T1000 (cell line): ENCODE results near the gene TNFRSF21.
"Not testable (repeated sequence)": the region's sequence is repeated elsewhere in the genome, so short reads cannot be mapped to it uniquely, and the experiment has no call there.

Experiments used
- DNase-seq: peaks from one replicate; lab custom pipeline; 2025; ENCODE audit warnings: mixed read lengths; lab: John Stamatoyannopoulos, UW

The TNFRSF21 gene

GRCh38 chr6:47252633-47253032, 57.1 kb downstream of the TNFRSF21 start:
- no peak for DNase-seq

GRCh38 chr6:47251396-47251795, 58.3 kb downstream of the TNFRSF21 start:
- no peak for DNase-seq

DNA sequence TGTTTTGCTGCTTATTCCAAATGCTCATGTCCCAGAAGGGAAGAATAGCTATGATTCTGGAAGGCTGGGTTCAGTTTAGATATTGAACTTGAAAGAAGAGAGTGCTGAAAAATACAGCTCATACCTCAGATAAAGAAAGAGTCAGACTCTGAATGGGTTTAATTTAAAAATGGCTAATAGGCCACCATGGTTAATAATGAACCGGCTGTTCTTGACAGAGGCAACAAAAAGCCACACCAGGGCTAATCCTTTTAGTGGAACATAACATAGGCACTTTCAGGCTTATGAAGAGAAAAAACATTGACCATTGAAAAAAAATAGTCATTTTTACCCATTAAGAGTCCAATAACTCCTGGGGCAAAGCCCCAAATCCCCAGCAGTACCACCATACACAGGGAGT, 59.4 kb downstream of the TNFRSF21 start:
- DNase-seq, result no peak

- no peak for DNase-seq
Observed at GRCh38 chr6:47248446-47248845, 61.3 kb downstream of the TNFRSF21 start.

DNA sequence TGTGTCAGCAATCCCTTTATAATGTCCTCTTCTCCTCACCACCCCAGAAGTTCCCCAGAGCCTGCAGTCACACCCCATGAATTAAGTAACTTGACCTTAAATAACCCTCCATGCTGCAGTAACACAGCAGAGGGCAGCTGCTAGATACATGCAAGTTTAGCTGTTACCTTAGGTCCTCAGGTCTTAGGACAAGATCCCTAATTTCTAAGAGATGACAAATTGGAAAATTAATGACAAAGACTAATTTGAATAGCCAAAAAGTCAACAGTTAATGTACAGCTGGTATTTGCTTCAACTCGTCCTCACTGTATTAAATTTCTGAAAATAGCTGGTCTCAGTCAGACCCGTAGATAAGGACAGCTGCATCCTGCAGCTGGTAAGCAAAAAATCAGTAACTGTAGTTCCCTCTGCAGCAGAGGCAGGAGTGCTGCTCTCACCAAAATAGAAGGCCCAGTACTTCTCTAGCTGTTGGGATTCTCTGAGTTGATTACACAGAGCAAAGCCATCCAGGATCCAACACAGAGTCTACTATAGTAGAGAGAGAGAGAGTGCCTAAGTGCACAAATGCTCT, 62.4 kb downstream of the TNFRSF21 start:
- DNase-seq, result no peak

- no peak for DNase-seq
Observed at GRCh38 chr6:47246551-47246950, 63.2 kb downstream of the TNFRSF21 start.

GRCh38 chr6:47245745-47246371, 63.8 kb downstream of the TNFRSF21 start:
- no peak for DNase-seq

- peak; percentile 61 for DNase-seq
Observed at GRCh38 chr6:47242483-47243386, 67.0 kb downstream of the TNFRSF21 start.

DNA sequence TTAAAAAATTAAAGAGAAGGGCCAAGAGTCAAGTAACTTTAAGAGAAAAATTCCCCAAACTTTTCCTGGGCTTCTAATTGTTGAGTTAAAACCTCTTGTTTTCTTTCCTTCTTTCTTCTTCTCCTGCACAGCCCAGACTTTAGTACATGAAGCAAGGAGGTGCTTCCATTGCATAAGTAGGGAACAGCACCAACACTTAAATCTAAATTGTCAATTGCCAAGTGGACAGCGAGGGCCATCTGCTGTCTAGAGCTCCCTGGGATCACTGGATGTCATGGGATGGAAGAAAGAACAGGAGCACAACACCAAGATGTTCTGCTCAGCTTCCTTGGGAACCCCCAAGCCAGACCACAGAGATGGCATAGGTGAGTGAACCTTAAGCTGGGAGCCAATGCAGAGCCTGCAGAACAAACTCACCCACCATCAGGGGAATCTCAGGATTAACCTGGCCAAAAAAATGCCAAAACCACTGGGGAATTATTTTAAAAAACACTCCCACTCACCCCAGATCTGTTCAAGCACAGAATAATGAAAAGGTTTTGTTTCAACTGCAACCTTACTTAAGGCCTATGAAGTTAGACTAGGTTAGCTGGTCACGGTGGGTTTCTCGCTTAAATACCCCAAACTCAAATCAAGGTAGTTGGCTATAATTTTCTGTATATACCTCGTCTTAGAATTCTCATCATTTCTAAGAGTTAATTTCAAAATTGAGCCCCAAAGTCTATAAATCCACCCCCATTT, 67.8 kb downstream of the TNFRSF21 start:
- DNase-seq, result no peak

DNA sequence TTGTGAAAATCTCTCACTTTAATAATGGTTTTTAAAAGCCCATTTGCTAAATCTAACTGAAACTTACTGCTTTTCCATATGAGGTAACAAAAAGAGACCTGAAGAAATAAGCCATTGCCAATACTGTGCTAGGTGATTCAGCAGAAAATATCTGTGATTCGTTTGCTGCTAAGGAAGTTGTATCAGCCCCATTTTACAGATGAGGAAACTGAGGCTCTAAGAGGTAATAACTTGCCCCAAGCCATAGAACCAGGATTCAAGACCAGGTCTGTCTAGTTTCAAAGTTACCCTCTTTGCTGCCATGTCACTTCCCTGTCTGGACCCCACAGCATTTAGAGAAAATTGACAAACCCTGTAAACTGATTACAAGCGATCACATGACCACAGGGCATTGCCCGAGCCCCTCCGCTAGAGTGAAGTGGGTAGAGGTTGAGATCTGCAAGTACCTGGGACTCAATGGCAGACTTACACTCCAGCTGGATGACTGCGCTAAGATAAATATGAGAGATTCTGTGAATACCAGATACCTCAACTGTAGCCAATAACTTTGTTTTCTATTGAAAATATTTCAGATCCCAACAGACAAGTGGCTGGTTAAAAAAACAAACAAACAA, 69.3 kb downstream of the TNFRSF21 start:
- no peak for DNase-seq

DNA sequence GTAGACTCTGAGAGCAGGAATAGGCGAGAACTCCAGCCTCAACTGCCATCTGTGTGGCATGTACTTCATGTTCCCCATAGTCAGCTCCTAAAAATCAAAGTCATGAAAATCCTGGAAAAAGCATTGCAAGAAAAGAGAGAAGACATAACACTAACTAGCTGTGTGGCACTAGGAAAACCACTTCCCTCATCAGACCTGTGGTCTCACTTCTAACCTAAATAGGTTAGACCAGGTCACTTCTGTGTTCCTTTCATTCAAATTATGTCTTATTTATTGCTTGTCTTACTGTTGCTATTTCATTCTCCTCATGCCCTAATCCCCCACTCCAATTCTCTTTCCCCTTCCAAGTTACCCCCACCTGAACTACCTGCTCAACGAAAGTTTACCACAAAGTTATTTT, 70.2 kb downstream of the TNFRSF21 start:
- no peak for DNase-seq

DNA sequence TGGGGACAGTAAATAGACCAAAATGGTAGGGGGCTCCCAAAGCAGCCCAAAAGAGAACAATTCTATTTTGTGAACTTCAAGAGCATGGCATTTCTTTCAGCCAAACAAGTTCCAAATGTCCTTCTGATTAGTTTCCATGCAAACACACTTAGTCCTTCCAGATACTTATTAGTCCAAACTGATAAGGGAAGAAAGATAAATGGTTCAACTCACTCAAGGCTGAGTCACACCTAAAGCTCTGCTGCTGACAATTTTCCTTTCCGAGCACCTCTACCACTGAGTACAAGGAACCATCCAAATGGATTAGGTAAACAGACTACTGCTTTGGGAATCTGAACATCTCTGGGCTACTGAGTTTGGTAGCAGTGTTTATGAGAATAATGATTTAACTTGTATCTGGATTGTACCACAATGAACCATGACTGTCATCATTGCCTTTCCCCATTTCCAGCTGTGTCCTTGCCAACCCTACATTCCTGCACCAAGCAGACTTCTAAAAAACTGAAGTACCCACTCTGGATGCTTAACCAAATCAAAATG, 71.2 kb downstream of the TNFRSF21 start:
- no peak for DNase-seq

DNA sequence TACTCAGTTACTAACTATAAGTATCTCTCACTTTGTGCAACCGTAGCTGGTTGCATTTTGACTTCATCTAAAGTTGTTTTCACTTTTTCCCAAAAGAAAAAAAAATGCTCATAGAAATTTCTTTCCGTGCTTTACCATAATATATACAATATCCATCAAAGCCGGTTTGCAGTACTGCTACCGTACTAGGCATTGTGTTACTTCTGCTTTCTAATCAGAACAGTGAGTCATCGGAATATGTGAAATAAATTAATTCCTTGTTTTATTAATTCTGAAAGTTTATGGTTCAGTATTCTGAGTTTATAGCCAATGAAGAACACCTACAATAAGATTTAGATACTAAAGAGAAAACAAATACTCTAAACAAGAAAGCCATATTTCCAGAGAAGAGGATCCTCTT, 72.5 kb downstream of the TNFRSF21 start:
- no peak for DNase-seq

GRCh38 chr6:47235964-47236760, 73.5 kb downstream of the TNFRSF21 start:
- no peak for DNase-seq

DNA sequence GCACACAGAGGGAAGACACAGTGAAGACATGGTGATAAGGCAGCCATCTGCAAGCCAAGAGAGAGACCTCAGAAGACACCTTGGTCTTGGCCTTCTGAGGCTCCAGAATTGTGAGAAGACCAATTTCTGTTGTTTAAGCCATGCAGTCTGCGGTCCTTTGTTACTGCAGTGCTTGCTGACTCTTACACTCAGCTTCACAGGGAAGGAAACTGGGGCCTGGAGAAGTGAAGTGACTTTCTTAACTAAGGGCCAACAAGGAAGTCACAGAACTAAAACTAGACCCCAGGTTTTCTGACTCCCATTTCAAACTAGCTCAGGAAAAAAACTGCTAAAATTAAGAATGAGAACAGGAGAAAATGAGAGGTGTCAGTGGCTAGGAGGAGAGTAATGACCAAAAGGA, 74.3 kb downstream of the TNFRSF21 start:
- no peak for DNase-seq

DNA sequence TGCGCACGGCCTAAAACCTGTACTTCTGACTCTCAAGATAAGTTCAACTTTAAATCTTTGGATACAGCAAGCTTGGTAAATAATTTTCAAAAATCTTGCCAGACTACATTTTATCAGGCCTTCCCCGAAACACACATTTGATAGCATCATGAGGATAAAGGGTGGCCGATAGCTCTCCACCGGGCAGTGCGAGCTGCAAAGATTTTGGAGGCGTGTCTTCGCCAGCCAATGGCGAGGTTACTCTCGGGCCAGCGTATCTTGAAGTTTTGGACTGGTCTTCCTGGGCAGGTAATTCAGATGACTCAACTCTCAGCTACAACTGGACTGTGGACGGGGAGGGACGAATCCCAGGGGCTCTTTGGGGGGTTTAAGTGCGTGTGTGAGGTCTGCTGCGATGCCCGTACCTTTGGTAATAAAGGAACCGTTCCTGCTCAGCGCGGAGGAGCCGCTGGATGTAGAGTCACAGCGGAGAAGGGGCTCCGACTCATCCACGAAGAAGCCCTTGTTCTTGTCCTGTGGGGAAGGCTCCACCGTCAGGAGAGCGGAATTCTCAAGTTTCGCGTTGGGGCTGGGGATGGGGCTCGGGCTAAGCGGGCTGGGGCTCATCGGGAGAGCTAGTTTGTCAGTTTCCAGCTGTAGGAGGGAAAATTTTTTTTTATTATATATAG, 75.3 kb downstream of the TNFRSF21 start:
- DNase-seq, result no peak

DNA sequence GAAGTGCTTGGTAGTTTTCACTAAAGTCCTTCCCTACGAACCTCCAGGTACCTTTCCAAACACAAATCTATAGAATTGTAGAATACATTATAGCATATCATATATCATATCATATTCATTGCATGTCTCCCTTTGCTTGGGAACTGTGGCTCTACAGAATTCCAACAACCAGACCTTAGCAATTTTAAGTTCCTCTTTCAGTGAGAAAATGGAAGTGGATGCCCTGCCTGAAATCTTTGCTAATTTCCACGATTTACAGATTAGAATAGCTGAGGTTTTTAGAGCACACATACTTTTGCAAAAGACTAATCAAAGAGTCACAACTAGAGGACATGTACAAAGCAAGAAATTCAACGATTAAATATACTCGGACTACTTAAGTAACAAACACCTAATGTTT, 78.6 kb downstream of the TNFRSF21 start:
- no peak for DNase-seq

DNA sequence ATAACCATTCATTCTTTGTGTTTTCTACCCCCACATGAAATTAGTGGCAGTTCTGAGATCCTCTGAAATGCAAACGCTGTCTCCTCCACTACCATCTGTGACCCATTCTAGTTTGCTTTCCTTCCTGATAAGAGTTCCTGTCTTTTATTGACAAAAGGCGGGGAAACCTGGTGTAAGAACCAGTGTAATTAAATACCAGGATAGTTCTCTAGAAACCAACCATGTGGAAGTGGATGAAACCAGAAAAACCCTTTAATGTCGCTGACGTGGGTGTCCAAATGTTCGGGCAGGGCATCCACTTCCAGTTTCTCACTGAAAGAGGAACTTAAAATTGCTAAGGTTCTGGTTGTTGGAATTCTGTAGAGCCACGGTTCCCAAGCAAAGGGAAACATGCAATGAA, 79.1 kb downstream of the TNFRSF21 start:
- DNase-seq, result no peak

DNA sequence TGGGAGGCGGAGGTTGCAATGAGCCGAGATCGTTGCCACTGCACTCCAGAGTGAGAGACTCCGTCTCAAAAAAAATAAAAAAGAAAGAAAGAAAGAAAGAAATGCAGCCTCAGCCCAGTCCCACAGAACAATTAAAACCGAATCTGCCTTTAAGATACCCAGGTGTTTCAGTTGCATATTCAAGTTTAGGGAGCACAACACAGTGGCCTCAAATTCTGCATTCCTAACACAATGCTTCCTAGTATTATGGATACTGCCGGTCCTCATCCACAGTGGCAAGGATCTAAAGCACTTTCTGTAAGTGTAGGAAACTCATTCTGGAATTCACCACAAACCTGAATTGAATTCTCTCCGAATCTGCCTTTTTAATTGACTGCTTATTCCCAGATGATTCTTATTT, 80.5 kb downstream of the TNFRSF21 start:
- no peak for DNase-seq

GRCh38 chr6:47228093-47228492, 81.6 kb downstream of the TNFRSF21 start:
- DNase-seq, result not testable (repeated sequence)
